ENCODE results near the gene EBF3. TPM values are rescaled to one million over a fixed set of nuclear protein-coding genes. Genes with fewer than 3 reads are reported as not detected.
A peak's percentile ranks its signal among the peaks of the same experiment; 100 is the strongest.

EBF3 gene
- total RNA-seq, 1 donor from 2014 or later: 0.40 TPM

GRCh38 chr10:129971381-129972144, 7.5 kb upstream of the EBF3 start:
- peak; percentile 54 to 72 for DNase-seq (ENCODE audit: low read depth in 2 of 2)

GRCh38 chr10:129970465-129971364, 6.6 kb upstream of the EBF3 start:
- no peak for DNase-seq (ENCODE audit: low read depth in 2 of 2)

- DNase-seq (ENCODE audit: low read depth in 2 of 2): no peak
Observed at GRCh38 chr10:129969911-129970464, 5.9 kb upstream of the EBF3 start.

GRCh38 chr10:129969184-129969910, 5.3 kb upstream of the EBF3 start:
- DNase-seq (ENCODE audit: low read depth in 2 of 2): no peak

GRCh38 chr10:129968853-129969183, 4.7 kb upstream of the EBF3 start:
- peak; percentile 49 to 63 for DNase-seq (ENCODE audit: low read depth in 2 of 2)

- no peak for DNase-seq (ENCODE audit: low read depth in 2 of 2)
Observed at GRCh38 chr10:129968020-129968852, 4.2 kb upstream of the EBF3 start.

- no peak for DNase-seq (ENCODE audit: low read depth in 2 of 2)
Observed at GRCh38 chr10:129967579-129968019, 3.5 kb upstream of the EBF3 start.

GRCh38 chr10:129966889-129967578, 3.0 kb upstream of the EBF3 start:
- no peak for DNase-seq (ENCODE audit: low read depth in 2 of 2)

- DNase-seq (ENCODE audit: low read depth in 2 of 2): no peak
Observed at GRCh38 chr10:129966370-129966888, 2.4 kb upstream of the EBF3 start.

GRCh38 chr10:129965959-129966358, 1.9 kb upstream of the EBF3 start:
- no peak for DNase-seq (ENCODE audit: low read depth in 2 of 2)

GRCh38 chr10:129965425-129965808, 1.3 kb upstream of the EBF3 start:
- no peak for DNase-seq (ENCODE audit: low read depth in 2 of 2)

- no peak for DNase-seq (ENCODE audit: low read depth in 2 of 2)
Observed at GRCh38 chr10:129964611-129965424, 744 bp upstream of the EBF3 start.

GRCh38 chr10:129962872-129963640, 1.0 kb downstream of the EBF3 start:
- peak; percentile 48 for DNase-seq (ENCODE audit: low read depth in 2 of 2)

- DNase-seq (ENCODE audit: low read depth in 2 of 2): no peak
Observed at GRCh38 chr10:129962031-129962871, 1.8 kb downstream of the EBF3 start.

- no peak for DNase-seq (ENCODE audit: low read depth in 2 of 2)
Observed at GRCh38 chr10:129961157-129961701, 2.8 kb downstream of the EBF3 start.

GRCh38 chr10:129960481-129961156, 3.5 kb downstream of the EBF3 start:
- DNase-seq (ENCODE audit: low read depth in 2 of 2): no peak
